ENCODE data around the gene PASD1.
"Not testable (repeated sequence)": the region's sequence is repeated elsewhere in the genome, so short reads cannot be mapped to it uniquely, and the experiment has no call there.

The PASD1 gene

GRCh38 chrX:151564035-151564434 lies 560 bp downstream of the PASD1 start:
- TF ChIP-seq JUND (IDR thresholded peaks at IDR 0.05; ENCODE audit: low read depth), result no peak
- in situ Hi-C loops (cut with HindIII; ENCODE audit: low pct_unique_long_range_greater_than_20kb, low sequenced_read_pairs), result no loop called here

GRCh38 chrX:151566872-151567271 lies 3.4 kb downstream of the PASD1 start:
- DNase-seq (ENCODE audit: low read depth in 1 of 2, low spot score in 1 of 2); in situ Hi-C loops (cut with HindIII; ENCODE audit: low pct_unique_long_range_greater_than_20kb, low sequenced_read_pairs): not testable (repeated sequence)

More at GRCh38 chrX:151564035-151564434, 560 bp downstream of the PASD1 start:
- no peak for DNase-seq (ENCODE audit: low read depth in 1 of 2, low spot score in 1 of 2)

GRCh38 chrX:151570561-151570960 lies 7.1 kb downstream of the PASD1 start:
- no peak for TF ChIP-seq JUND (IDR thresholded peaks at IDR 0.05; ENCODE audit: low read depth)
- in situ Hi-C loops (cut with HindIII; ENCODE audit: low pct_unique_long_range_greater_than_20kb, low sequenced_read_pairs), result no loop called here
- DNase-seq (ENCODE audit: low read depth in 1 of 2, low spot score in 1 of 2), result no peak

GRCh38 chrX:151593384-151593783 lies 29.9 kb downstream of the PASD1 start:
- DNase-seq (ENCODE audit: low read depth in 1 of 2, low spot score in 1 of 2); in situ Hi-C loops (cut with HindIII; ENCODE audit: low pct_unique_long_range_greater_than_20kb, low sequenced_read_pairs): not testable (repeated sequence)

GRCh38 chrX:151596282-151596681 lies 32.8 kb downstream of the PASD1 start:
- DNase-seq (ENCODE audit: low read depth in 1 of 2, low spot score in 1 of 2), result no peak
- in situ Hi-C loops (cut with HindIII; ENCODE audit: low pct_unique_long_range_greater_than_20kb, low sequenced_read_pairs), result no loop called here

GRCh38 chrX:151604931-151605330 lies 41.5 kb downstream of the PASD1 start:
- in situ Hi-C loops (cut with HindIII; ENCODE audit: low pct_unique_long_range_greater_than_20kb, low sequenced_read_pairs), result no loop called here
- no peak for TF ChIP-seq JUND (IDR thresholded peaks at IDR 0.05; ENCODE audit: low read depth)
- DNase-seq (ENCODE audit: low read depth in 1 of 2, low spot score in 1 of 2), result no peak

More at GRCh38 chrX:151596282-151596681, 32.8 kb downstream of the PASD1 start:
- TF ChIP-seq JUND (IDR thresholded peaks at IDR 0.05; ENCODE audit: low read depth), result no peak

GRCh38 chrX:151609222-151609621 lies 45.7 kb downstream of the PASD1 start:
- TF ChIP-seq JUND (IDR thresholded peaks at IDR 0.05; ENCODE audit: low read depth), result no peak
- in situ Hi-C loops (cut with HindIII; ENCODE audit: low pct_unique_long_range_greater_than_20kb, low sequenced_read_pairs), result no loop called here
- DNase-seq (ENCODE audit: low read depth in 1 of 2, low spot score in 1 of 2), result no peak

GRCh38 chrX:151621422-151621821 lies 57.9 kb downstream of the PASD1 start:
- DNase-seq (ENCODE audit: low read depth in 1 of 2, low spot score in 1 of 2), result no peak
- TF ChIP-seq JUND (IDR thresholded peaks at IDR 0.05; ENCODE audit: low read depth), result no peak
- in situ Hi-C loops (cut with HindIII; ENCODE audit: low pct_unique_long_range_greater_than_20kb, low sequenced_read_pairs), result no loop called here

- no peak for DNase-seq (ENCODE audit: low read depth in 1 of 2, low spot score in 1 of 2)
- in situ Hi-C loops (cut with HindIII; ENCODE audit: low pct_unique_long_range_greater_than_20kb, low sequenced_read_pairs), result no loop called here
- TF ChIP-seq JUND (IDR thresholded peaks at IDR 0.05; ENCODE audit: low read depth), result no peak
These were observed 61.2 kb downstream of the PASD1 start for GRCh38 chrX:151624677-151625076.

GRCh38 chrX:151631822-151632221 lies 68.3 kb downstream of the PASD1 start:
- no peak for TF ChIP-seq JUND (IDR thresholded peaks at IDR 0.05; ENCODE audit: low read depth)
- no peak for DNase-seq (ENCODE audit: low read depth in 1 of 2, low spot score in 1 of 2)
- in situ Hi-C loops (cut with HindIII; ENCODE audit: low pct_unique_long_range_greater_than_20kb, low sequenced_read_pairs), result no loop called here

- no peak for DNase-seq (ENCODE audit: low read depth in 1 of 2, low spot score in 1 of 2)
- no peak for TF ChIP-seq JUND (IDR thresholded peaks at IDR 0.05; ENCODE audit: low read depth)
- in situ Hi-C loops (cut with HindIII; ENCODE audit: low pct_unique_long_range_greater_than_20kb, low sequenced_read_pairs), result no loop called here
These were observed 69.7 kb downstream of the PASD1 start for GRCh38 chrX:151633157-151633556.

GRCh38 chrX:151634937-151635336 lies 71.5 kb downstream of the PASD1 start:
- no peak for TF ChIP-seq JUND (IDR thresholded peaks at IDR 0.05; ENCODE audit: low read depth)
- no peak for DNase-seq (ENCODE audit: low read depth in 1 of 2, low spot score in 1 of 2)
- in situ Hi-C loops (cut with HindIII; ENCODE audit: low pct_unique_long_range_greater_than_20kb, low sequenced_read_pairs), result no loop called here

GRCh38 chrX:151641564-151641963 lies 78.1 kb downstream of the PASD1 start:
- no peak for DNase-seq (ENCODE audit: low read depth in 1 of 2, low spot score in 1 of 2)
- TF ChIP-seq JUND (IDR thresholded peaks at IDR 0.05; ENCODE audit: low read depth), result no peak
- in situ Hi-C loops (cut with HindIII; ENCODE audit: low pct_unique_long_range_greater_than_20kb, low sequenced_read_pairs), result no loop called here

GRCh38 chrX:151675121-151675746 lies 111.8 kb downstream of the PASD1 start:
- no peak for DNase-seq (ENCODE audit: low read depth in 1 of 2, low spot score in 1 of 2)
- in situ Hi-C loops (cut with HindIII; ENCODE audit: low pct_unique_long_range_greater_than_20kb, low sequenced_read_pairs), result no loop called here
- TF ChIP-seq JUND (IDR thresholded peaks at IDR 0.05; ENCODE audit: low read depth), result no peak

Data from T47D (cell line).